IMR-90 (cell line): ENCODE data around the gene GAL3ST2. TPM values are rescaled to one million over a fixed set of nuclear protein-coding genes. Genes with fewer than 3 reads are reported as not detected.

Experiments used
- ATAC-seq: fragments of 200-7000 bp; cut with Tn5 transposase; 2 replicates; pipeline ENCODE4 v1.9.1; 2020; ENCODE audit warnings: low read depth, mild to moderate bottlenecking, moderate library complexity
- BruUV-seq: library from RNA; stranded (reverse); fragments of 400-500 nt; replicated peaks from 2 replicates; lab custom pipeline; 2021; lab: Mats Ljungman, UMichigan
- CTCF ChIA-PET: fragments of 300-600 bp; formaldehyde crosslinking; extraction: SDS; loops from one replicate; lab custom pipeline; 2021; ENCODE audit warnings: antibody characterized with exemption; lab: Yijun Ruan, JAX
- POLR2A ChIA-PET: fragments of 300-600 bp; sonication (Branson Sonifier 250); formaldehyde crosslinking; loops from one replicate; lab custom pipeline; 2022; ENCODE audit warnings: antibody characterized with exemption; ENCODE audit not compliant: unreplicated experiment; lab: Charles Lee
- DNase-seq: peaks from one replicate; pipeline ENCODE4 v3.0.0; 2013
- H2AFZ ChIP-seq: replicated peaks from 2 replicates; pipeline ENCODE3; 2013; ENCODE audit warnings: low read length, mild to moderate bottlenecking; ENCODE audit not compliant: poor library complexity
- H2AK5ac ChIP-seq: 2 replicates; pipeline ENCODE4 v1.6.1; 2013; ENCODE audit warnings: low read depth, low read length, inconsistent platforms
- H2AK9ac ChIP-seq: replicated peaks from 2 replicates; pipeline ENCODE3; 2013; ENCODE audit warnings: mild to moderate bottlenecking, low read depth, low read length, moderate library complexity; ENCODE audit not compliant: poor library complexity
- H2BK120ac ChIP-seq: 2 replicates; pipeline ENCODE4 v1.6.1; 2013; ENCODE audit warnings: low read depth, low read length, inconsistent platforms
- H2BK15ac ChIP-seq: 3 replicates; pipeline ENCODE4 v1.6.1; 2013; ENCODE audit warnings: low read depth, low read length, inconsistent platforms
- H2BK20ac ChIP-seq: 2 replicates; pipeline ENCODE4 v1.6.1; 2013; ENCODE audit warnings: low read depth, mild to moderate bottlenecking, inconsistent platforms, low read length, moderate library complexity
- H2BK5ac ChIP-seq: 2 replicates; pipeline ENCODE4 v1.6.1; 2013; ENCODE audit warnings: mild to moderate bottlenecking, low read depth, low read length, inconsistent platforms; ENCODE audit not compliant: poor library complexity, severe bottlenecking
- H3K14ac ChIP-seq: replicated peaks from 2 replicates; pipeline ENCODE4 v1.6.1; 2013; ENCODE audit warnings: low read depth, low read length, inconsistent platforms
- H3K18ac ChIP-seq: 2 replicates; pipeline ENCODE4 v1.6.1; 2013; ENCODE audit warnings: low read depth, low read length, control low read depth
- H3K23ac ChIP-seq: 2 replicates; pipeline ENCODE4 v1.6.1; 2013; ENCODE audit warnings: low read depth, low read length, inconsistent platforms
- H3K27ac ChIP-seq: 2 replicates; pipeline ENCODE4 v1.5.1; 2013; ENCODE audit warnings: mild to moderate bottlenecking, control low read depth, low read length; ENCODE audit not compliant: insufficient read depth
- H3K27me3 ChIP-seq: 2 replicates; pipeline ENCODE4 v1.6.1; 2013; ENCODE audit warnings: low read length; ENCODE audit not compliant: control insufficient read depth, insufficient read depth
- H3K36me3 ChIP-seq: 2 replicates; pipeline ENCODE4 v1.6.1; 2013; ENCODE audit warnings: low read length, mixed read lengths; ENCODE audit not compliant: control insufficient read depth, insufficient read depth
- H3K4ac ChIP-seq: 2 replicates; pipeline ENCODE4 v1.6.1; 2013; ENCODE audit warnings: low read depth, low read length, inconsistent platforms
- H3K4me1 ChIP-seq: 2 replicates; pipeline ENCODE4 v1.6.1; 2013; ENCODE audit warnings: low read length, mixed read lengths; ENCODE audit not compliant: control insufficient read depth, insufficient read depth
- H3K4me2 ChIP-seq: 2 replicates; pipeline ENCODE4 v1.6.1; 2013; ENCODE audit warnings: low read depth, mild to moderate bottlenecking, control low read depth, low read length, moderate library complexity
- H3K4me3 ChIP-seq: 2 replicates; pipeline ENCODE4 v1.5.1; 2013; ENCODE audit warnings: low read depth, mild to moderate bottlenecking, control low read depth, low read length, moderate library complexity; ENCODE audit not compliant: insufficient read depth
- H3K56ac ChIP-seq: 2 replicates; pipeline ENCODE4 v1.6.1; 2013; ENCODE audit warnings: low read length, inconsistent platforms; ENCODE audit not compliant: insufficient read depth; ENCODE audit errors: extremely low read depth
- H3K79me1 ChIP-seq, 2 experiments: 2 replicates each; pipeline ENCODE4 v1.6.1; 2013; ENCODE audit warnings: low read length in 2 of 2, inconsistent platforms in 1 of 2, low read depth in 1 of 2
- H3K9ac ChIP-seq: 2 replicates; pipeline ENCODE4 v1.6.1; 2013; ENCODE audit warnings: low read depth, low read length, control low read depth
- H3K9me1 ChIP-seq: 2 replicates; pipeline ENCODE4 v1.6.1; 2013; ENCODE audit warnings: low read length, inconsistent platforms; ENCODE audit not compliant: insufficient read depth
- H3K9me3 ChIP-seq: 2 replicates; pipeline ENCODE4 v1.6.1; 2013; ENCODE audit warnings: low read length; ENCODE audit not compliant: control insufficient read depth, insufficient read depth
- H4K20me1 ChIP-seq: 2 replicates; pipeline ENCODE4 v1.6.1; 2013; ENCODE audit warnings: low read length, inconsistent platforms; ENCODE audit not compliant: insufficient read depth
- H4K5ac ChIP-seq: 2 replicates; pipeline ENCODE4 v1.6.1; 2013; ENCODE audit warnings: mild to moderate bottlenecking, low read depth, low read length, control low read depth
- H4K8ac ChIP-seq, 2 experiments: 2 replicates each; pipeline ENCODE4 v1.6.1; 2013; ENCODE audit warnings: low read depth in 2 of 2, low read length in 2 of 2, control low read depth in 1 of 2, inconsistent platforms in 1 of 2
- H4K91ac ChIP-seq: 2 replicates; pipeline ENCODE4 v1.6.1; 2013; ENCODE audit warnings: low read depth, low read length, inconsistent platforms; ENCODE audit not compliant: insufficient read depth
- BHLHE40 ChIP-seq: fragments of 150-350 bp; IDR thresholded peaks from 2 replicates; pipeline ENCODE4 v1.6.1; 2016; ENCODE audit warnings: mild to moderate bottlenecking, low read depth, low read length
- CEBPB ChIP-seq: IDR thresholded peaks from 2 replicates; pipeline ENCODE4 v1.6.1; 2012; ENCODE audit warnings: low read depth, low read length, improper control_type of control experiment
- CHD1 ChIP-seq: IDR thresholded peaks from 2 replicates; pipeline ENCODE4 v1.6.1; 2012; ENCODE audit warnings: low read depth, low read length, improper control_type of control experiment
- FOS ChIP-seq: fragments of 150-350 bp; IDR thresholded peaks from 2 replicates; pipeline ENCODE4 v1.6.1; 2016; ENCODE audit warnings: low read depth, low read length
- MAFK ChIP-seq: IDR thresholded peaks from 2 replicates; pipeline ENCODE4 v1.6.1; 2012; ENCODE audit warnings: low read depth, low read length, improper control_type of control experiment
- MAZ ChIP-seq: IDR thresholded peaks from 2 replicates; pipeline ENCODE4 v1.6.1; 2012; ENCODE audit warnings: low read depth, mild to moderate bottlenecking, low read length, improper control_type of control experiment, moderate library complexity, borderline replicate concordance
- MXI1 ChIP-seq: IDR thresholded peaks from 2 replicates; pipeline ENCODE4 v1.6.1; 2012; ENCODE audit warnings: low read depth, mild to moderate bottlenecking, low read length, moderate library complexity, borderline replicate concordance
- NFE2L2 ChIP-seq: fragments of 150-350 bp; IDR thresholded peaks from 2 replicates; pipeline ENCODE4 v1.6.1; 2016; ENCODE audit warnings: low read depth, mild to moderate bottlenecking, low read length
- POLR2A ChIP-seq: IDR thresholded peaks from 2 replicates; pipeline ENCODE4 v1.6.1; 2012; ENCODE audit warnings: mild to moderate bottlenecking, low read depth, low read length
- RAD21 ChIP-seq: IDR thresholded peaks from 2 replicates; pipeline ENCODE4 v1.6.1; 2012; ENCODE audit warnings: low read length, improper control_type of control experiment
- RCOR1 ChIP-seq: IDR thresholded peaks from 2 replicates; pipeline ENCODE4 v1.6.1; 2012; ENCODE audit warnings: mild to moderate bottlenecking, low read length, improper control_type of control experiment; ENCODE audit not compliant: insufficient replicate concordance
- RFX5 ChIP-seq: IDR thresholded peaks from 2 replicates; pipeline ENCODE4 v1.8.0; 2012; ENCODE audit warnings: low read depth, mild to moderate bottlenecking, low read length, moderate library complexity
- SMC3 ChIP-seq: fragments of 150-350 bp; IDR thresholded peaks from 2 replicates; pipeline ENCODE4 v1.6.1; 2016; ENCODE audit warnings: low read depth, mild to moderate bottlenecking, antibody characterized with exemption, low read length, moderate library complexity
- USF2 ChIP-seq: fragments of 150-350 bp; IDR thresholded peaks from 2 replicates; pipeline ENCODE4 v1.6.1; 2017; ENCODE audit warnings: mild to moderate bottlenecking, antibody characterized with exemption, low read length, low read depth
- whole genome bisulfite sequencing, 2 experiments: methylation state at CpG; one replicate each; pipeline versions ENCODE4 v1.1.5 to v1.1.7; 2013; ENCODE audit warnings: missing lambda C conversion rate in 2 of 2; ENCODE audit not compliant: insufficient read length in 1 of 2; ENCODE audit errors: extremely low coverage in 2 of 2; 5-methylcytosine and 5-hydroxymethylcytosine counted together
- dilution Hi-C: fragments of 300-500 bp; cut with HindIII; formaldehyde crosslinking; loops from one replicate; pipeline ENCODE4 v1.14.3; 2018; ENCODE audit warnings: low sequenced_read_pairs; ENCODE audit not compliant: unreplicated experiment
- in situ Hi-C: fragments of 300-500 bp; cut with MboI; formaldehyde crosslinking; loops from 3 replicates; pipeline ENCODE4 v1.14.3; 2019; ENCODE audit warnings: low sequenced_read_pairs, inconsistent platforms, mixed read lengths
- intact Hi-C: fragments of 100-400 bp; cut with micrococcal nuclease; formaldehyde crosslinking; loops from 2 replicates; pipeline ENCODE4 v1.10.0; 2022
- polyA plus RNA-seq, 3 experiments: library from polyadenylated mRNA; depleted of rRNA; stranded (reverse); fragments of >200 nt; gene quantifications; 2 replicates each; pipeline ENCODE4 v1.2.3, GENCODE V29; 2012; ENCODE audit warnings: low replicate concordance in 1 of 3
- total RNA-seq: library from RNA; depleted of rRNA; stranded (reverse); fragments of >200 nt; gene quantifications from 2 replicates; pipeline ENCODE4 v1.2.3, GENCODE V29; 2012
- TF ChIP-seq, protein P1 (sequence below): fragments of 150-350 bp; IDR thresholded peaks from 2 replicates; pipeline ENCODE4 v1.6.1; 2016; ENCODE audit warnings: low read depth, mild to moderate bottlenecking, low read length, moderate library complexity, borderline replicate concordance

The GAL3ST2 gene
- total and polyA plus RNA-seq, 2 of the 4 experiments (the other 2 are of a cell fraction): 0.07 TPM; not detected in 1

- H3K36me3 ChIP-seq: peaks cover 6% of the 10 kb centered on the region; the same call in 1 of the 2 replicates
- in situ Hi-C loops: no loop called here
- H3K9me1 ChIP-seq: no peaks in the 10 kb centered on the region
- H2AK9ac ChIP-seq: peak within 1 kb of the TSS; percentile 94
- H2BK5ac ChIP-seq: peak within 1 kb of the TSS; percentile 85
- ATAC-seq (peak; percentile 97), DNase-seq (peak; percentile 67)
- H2BK120ac ChIP-seq: no peak within 1 kb of the TSS
- no peak within 1 kb of the TSS for H3K56ac ChIP-seq
- H3K4me3 ChIP-seq: peak within 1 kb of the TSS; percentile 98
- intact Hi-C loops: loop anchor here (2.0 kb wide), 1 partner anchor 70 kb away; no protein-coding TSS in a partner anchor
- H2AK5ac ChIP-seq: peak within 1 kb of the TSS; percentile 56
- peak within 1 kb of the TSS; percentile 56; the same call in 1 of the 2 replicates for H3K23ac ChIP-seq
- no peak within 1 kb of the TSS; the same call in 1 of the 2 replicates for H3K18ac ChIP-seq
- H3K9ac ChIP-seq: peak within 1 kb of the TSS; percentile 70
- no peaks in the 10 kb centered on the region for H3K27me3 ChIP-seq
- 0% methylated on average over 34 of the region's 98 CpGs; no CpG with 5 or more reads in 1 of the 2 experiments for WGBS, 2 experiments
- peak within 1 kb of the TSS; percentile 66 for H3K4ac ChIP-seq
- BruUV-seq: no TSS peak
- H4K8ac ChIP-seq: peak within 1 kb of the TSS; percentile 75 to 83; a peak in 3 of 4 replicates
- peak within 1 kb of the TSS; percentile 94 for H2AFZ ChIP-seq
- H3K14ac ChIP-seq: peak within 1 kb of the TSS; percentile 16
- no peak within 1 kb of the TSS; the same call in 2 of the 3 replicates for H2BK15ac ChIP-seq
- ChIA-PET POLR2A (no interaction called here), CTCF (interaction anchor here (0.6 kb wide), 1 partner anchor 47 kb away, joined by 3 read pairs; no protein-coding TSS in a partner anchor)
- peak within 1 kb of the TSS; percentile 34; the same call in 1 of the 2 replicates for H4K91ac ChIP-seq
- peak within 1 kb of the TSS; percentile 92 for H3K27ac ChIP-seq
- H3K4me2 ChIP-seq: peak within 1 kb of the TSS; percentile 78
- H3K4me1 ChIP-seq: peaks cover 3% of the 10 kb centered on the region
- dilution Hi-C loops: no loop called here
- peaks cover 22% of the 10 kb centered on the region for H4K20me1 ChIP-seq
- H3K79me1 ChIP-seq: peaks cover 10 to 23% of the 10 kb centered on the region in 2 experiments
- H2BK20ac ChIP-seq: no peak within 1 kb of the TSS
- H3K9me3 ChIP-seq: no peaks in the 10 kb centered on the region
- peak within 1 kb of the TSS; percentile 93 for H4K5ac ChIP-seq
- TF ChIP-seq MXI1 (peak; percentile 19; the same call in 1 of the 2 replicates), FOS (no peak), NFE2L2 (no peak), POLR2A (peak; percentile 47), MAZ (peak; percentile 33), CEBPB (no peak), RCOR1 (no peak), RAD21 (no peak), RFX5 (no peak), CHD1 (no peak), BHLHE40 (peak; percentile 84), MAFK (no peak), USF2 (peak; percentile 92), SMC3 (no peak)
- TF ChIP-seq, protein P1, sequence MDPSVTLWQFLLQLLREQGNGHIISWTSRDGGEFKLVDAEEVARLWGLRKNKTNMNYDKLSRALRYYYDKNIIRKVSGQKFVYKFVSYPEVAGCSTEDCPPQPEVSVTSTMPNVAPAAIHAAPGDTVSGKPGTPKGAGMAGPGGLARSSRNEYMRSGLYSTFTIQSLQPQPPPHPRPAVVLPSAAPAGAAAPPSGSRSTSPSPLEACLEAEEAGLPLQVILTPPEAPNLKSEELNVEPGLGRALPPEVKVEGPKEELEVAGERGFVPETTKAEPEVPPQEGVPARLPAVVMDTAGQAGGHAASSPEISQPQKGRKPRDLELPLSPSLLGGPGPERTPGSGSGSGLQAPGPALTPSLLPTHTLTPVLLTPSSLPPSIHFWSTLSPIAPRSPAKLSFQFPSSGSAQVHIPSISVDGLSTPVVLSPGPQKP: no peak
Observed at GRCh38 chr2:241734467-241735208, 42.0 kb upstream of the GAL3ST2 start, which contains the start of gene D2HGDH. Gene D2HGDH, plus strand, starts transcription at chr2:241734630. Its CDS starts 595 bp downstream, at chr2:241735225.
